ENCODE data around the gene TNP2.

The TNP2 gene

DNA sequence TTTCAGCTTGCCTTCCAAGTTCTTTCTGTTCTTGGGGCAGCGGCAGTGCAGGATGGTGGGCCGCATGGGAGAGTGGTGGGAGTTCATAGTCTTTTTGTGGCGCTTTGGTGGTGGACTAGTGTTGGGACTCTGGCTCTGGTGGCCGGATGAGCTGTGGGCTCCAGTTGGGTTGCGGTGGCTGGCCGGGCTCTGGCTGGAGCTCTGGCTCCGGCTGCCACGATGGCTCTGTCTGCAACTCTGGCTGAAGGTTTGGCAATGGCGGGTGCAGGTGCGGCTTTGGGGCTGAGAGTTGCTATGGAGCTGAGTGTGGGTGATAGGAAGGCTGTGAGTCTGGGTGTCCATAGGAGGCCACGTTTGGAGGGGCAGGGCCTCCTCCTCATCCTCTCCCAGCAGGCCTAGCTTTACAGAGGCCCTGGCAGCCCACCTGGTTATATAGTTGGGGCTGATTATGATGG, at the start of gene TNP2:
TNP2 (minus strand) TSS at position 405 of the 455 bp plus-strand sequence; CDS start at position 342, 63 bp downstream.
- DNase-seq (ENCODE audit: low read depth) = no peak

- no peak for DNase-seq (ENCODE audit: low read depth)
Observed at GRCh38 chr16:11318817-11319216, 49.7 kb upstream of the TNP2 start.

DNA sequence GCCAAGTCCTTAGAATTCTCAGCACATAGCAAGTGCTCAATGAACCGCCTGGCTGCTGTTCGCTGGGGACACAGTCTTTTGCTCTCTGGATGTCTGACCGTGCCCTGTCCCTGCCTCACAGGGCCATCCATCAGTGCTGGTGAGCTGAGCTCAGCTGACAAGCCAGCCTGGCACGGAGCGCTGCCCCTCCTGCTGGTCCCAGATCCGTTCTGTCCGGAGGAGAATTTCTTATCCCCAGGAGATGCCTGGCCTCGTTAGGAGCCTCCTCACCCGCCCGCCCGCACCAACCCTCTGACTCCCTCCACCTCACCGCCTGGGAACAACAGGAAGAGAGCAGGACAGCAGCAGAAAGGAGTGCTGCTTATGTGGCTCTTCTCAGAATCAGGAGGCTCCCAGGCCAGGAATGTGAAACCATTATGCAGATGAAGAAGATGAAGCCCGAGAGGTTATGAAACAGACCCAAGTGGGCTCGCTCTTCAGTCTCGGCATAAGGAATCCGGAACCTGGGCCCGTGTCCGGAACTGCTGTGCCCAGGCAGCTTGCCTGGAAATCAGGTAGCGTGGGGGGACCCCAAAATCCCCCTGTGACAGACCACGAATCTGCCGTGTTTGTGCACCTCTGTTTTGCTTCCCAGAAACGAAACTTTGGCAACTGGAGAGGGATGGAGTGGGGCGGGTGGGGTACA, 47.3 kb upstream of the TNP2 start:
- no peak for DNase-seq (ENCODE audit: low read depth)

DNA sequence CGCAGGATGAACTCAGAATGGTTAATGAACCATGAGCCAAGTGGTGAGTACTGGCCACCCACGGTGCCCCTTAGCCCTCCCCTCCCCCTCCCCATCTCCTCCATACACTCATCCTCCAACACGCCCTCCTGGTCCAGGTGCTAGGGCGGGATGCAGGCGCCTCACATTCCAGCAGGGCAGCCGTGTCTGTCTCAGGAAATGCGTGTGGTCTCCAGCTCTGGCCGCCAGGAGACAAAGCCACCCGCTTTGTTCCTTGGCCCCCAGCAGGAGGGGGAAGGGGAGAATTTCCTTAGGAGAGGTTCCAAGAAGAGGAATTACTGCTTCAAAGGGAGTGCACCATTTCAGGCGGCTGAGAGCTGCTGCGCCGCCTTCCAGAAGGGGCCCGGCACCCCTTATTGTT, 46.4 kb upstream of the TNP2 start:
- no peak for DNase-seq (ENCODE audit: low read depth)

GRCh38 chr16:11314309-11314894, 45.3 kb upstream of the TNP2 start:
- DNase-seq (ENCODE audit: low read depth) = no peak

- DNase-seq (ENCODE audit: low read depth) = no peak
Observed at GRCh38 chr16:11313493-11314308, 44.6 kb upstream of the TNP2 start.

- no peak for DNase-seq (ENCODE audit: low read depth)
Observed at GRCh38 chr16:11312718-11313492, 43.8 kb upstream of the TNP2 start.

DNA sequence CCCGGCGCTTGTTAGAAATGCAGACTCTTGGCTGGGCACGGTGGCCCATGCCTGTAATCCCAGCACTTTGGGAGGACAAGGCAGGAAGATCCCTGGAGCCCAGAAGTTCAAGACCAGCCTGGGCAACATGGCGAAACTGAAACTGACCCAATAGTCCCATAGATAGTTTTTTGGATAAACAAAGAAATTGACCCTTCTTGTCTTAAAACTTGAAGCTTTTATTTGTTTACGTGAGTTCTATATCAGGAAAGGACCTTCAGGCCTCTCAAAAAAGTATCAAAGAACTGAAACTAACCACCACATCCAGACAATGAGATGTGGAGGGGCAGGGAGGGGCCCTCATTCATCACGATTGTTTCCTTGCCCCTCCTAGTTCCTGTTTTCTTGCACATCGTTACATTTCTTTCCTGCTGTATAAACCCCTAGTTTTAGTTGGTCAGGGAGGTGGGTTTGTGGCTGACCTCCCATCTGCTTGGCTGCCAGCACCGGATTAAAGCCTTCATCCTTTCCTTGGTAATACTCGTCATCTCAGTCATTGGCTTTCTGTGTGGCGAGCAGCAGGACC, 42.0 kb upstream of the TNP2 start:
- DNase-seq (ENCODE audit: low read depth) = no peak

DNA sequence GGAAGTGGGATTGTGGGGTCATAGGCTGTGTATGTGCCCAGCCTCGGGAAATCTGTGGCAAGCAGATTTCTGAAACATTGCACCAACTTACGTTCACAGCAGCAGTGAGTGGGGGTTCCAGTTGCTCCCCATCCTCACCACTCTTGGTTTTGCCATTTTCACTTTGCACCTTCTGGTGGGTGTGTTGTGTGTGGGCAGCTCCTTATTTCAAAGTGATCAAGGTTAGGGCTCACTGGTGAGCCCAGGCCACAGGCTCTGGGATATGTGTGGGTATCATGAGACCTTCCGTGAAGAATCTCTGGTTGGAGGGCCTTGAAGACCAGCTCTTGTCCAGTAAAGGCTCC, 41.5 kb upstream of the TNP2 start:
- no peak for DNase-seq (ENCODE audit: low read depth)

DNA sequence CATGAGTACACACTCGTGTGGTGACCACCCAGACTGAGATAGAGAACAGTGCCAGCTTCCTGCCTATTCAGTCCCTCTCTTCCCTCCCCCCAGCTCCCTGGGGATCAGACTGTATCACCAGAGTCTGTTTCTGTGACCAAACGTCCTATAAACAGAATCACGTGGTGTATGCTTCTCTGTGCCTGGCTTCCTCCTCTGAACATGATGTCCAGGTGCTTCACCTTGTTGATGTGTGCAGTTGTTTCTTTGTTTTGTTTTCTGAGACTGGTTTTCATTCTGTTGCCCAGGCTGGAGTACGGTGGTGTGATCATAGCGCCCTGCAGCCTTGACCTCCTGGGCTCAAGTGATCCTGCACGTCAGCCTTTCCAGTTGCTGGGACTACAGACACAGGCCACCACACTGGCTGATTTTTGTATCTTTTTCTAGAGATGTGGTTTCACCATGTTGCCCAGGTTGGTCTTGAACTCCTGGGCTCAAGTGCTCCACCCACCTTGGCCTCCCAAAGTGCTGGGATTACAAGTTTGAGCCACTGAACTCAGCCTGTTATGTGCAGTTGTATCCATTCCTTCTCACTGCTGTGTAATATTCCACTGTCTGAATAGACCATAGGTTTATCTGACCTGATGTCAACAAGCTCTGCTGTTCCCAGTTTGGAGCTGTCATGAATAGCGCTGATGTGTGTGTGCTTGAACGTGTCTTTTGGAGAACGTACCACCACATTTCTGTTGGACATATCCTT, 40.9 kb upstream of the TNP2 start:
- no peak for DNase-seq (ENCODE audit: low read depth)

GRCh38 chr16:11308493-11309283, 39.6 kb upstream of the TNP2 start:
- DNase-seq (ENCODE audit: low read depth) = no peak

GRCh38 chr16:11307639-11308492, 38.7 kb upstream of the TNP2 start:
- no peak for DNase-seq (ENCODE audit: low read depth)

GRCh38 chr16:11306997-11307638, 38.0 kb upstream of the TNP2 start:
- no peak for DNase-seq (ENCODE audit: low read depth)

GRCh38 chr16:11306381-11306780, 37.3 kb upstream of the TNP2 start:
- DNase-seq (ENCODE audit: low read depth) = no peak

DNA sequence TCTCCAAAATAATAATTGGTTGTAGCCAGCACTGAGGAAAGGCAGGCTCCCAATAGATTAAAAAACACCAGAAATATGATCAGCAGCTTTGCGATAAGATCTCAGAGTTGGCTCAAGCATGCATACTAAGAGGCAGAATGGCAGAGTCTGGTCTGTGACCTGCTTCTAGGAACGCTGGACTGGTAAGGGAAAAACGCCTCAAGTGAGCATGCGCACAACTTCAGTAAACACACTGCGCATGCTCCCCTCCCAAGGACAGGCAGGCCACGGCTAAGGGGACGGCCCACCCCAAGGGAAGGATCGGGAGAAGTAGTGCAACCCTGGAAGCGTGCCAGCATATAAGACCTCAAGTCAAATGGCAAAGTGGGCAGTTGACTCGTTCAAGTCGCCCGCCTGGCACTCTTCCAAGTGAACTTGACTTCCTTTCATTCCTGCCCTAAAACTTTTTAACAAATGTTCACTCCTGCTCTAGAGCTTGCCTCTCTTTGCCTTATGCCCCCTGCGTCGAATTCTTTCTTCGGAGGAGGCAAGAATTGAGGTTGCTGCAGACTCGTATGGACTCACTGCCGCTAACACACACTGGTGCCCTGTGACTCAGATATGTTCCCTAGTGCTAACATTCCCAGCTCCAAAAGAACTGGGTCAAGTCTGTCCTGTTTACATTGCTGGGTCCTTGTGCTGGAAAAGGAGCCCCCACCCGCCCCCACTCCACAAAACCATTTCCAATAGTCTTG, 34.4 kb upstream of the TNP2 start:
- no peak for DNase-seq (ENCODE audit: low read depth)

GRCh38 chr16:11302977-11303376, 33.9 kb upstream of the TNP2 start:
- no peak for DNase-seq (ENCODE audit: low read depth)

DNA sequence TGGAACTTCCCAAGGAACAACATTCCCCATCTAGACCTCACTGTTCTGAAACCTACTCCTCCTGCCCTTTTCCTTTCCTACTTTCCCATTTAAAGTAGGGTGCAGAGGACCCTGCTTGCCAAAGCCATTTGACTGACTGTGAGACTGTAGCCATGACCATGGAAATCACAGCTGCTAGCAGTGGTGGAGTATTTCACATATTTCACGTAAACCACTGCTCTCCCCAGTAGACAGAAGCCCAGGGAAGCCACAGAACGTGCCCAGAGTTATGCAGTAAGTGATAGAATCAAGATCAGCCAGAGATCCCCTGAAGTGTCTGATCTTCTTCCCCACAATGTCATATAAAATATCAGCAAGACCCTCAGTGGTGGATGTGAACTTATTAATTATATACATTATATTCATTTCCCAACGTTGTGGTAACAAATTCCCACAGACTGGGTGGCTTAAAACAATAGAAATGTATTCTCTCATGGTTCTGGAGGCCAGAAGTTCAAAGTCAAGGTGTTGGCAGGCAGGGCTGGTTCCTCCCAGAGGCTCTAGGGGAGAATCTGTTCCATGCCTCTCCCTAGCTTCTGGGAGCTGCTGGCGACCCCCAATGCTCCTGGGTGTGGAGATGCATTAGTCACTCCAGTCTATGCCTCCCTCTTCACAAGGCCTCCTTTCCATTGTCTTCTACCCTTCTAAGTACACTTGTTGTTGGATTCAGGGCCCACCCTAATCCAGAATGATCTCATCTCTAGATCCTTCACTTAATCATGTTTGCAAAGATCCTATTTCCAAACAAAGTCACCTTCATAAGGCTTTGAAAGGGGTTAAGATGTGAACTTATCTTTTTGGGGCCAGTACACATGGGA, 32.7 kb upstream of the TNP2 start:
- DNase-seq (ENCODE audit: low read depth) = no peak

GRCh38 chr16:11300560-11300892, 31.4 kb upstream of the TNP2 start:
- no peak for DNase-seq (ENCODE audit: low read depth)

All from GM04504 (cell line).